Endothelial cell of umbilical vein (primary cell): Measurements from ENCODE around the gene CPT1A.
"Not testable (repeated sequence)": the region's sequence is repeated elsewhere in the genome, so short reads cannot be mapped to it uniquely, and the experiment has no call there.

Experiments used
- CTCF ChIP-seq, 2 donors: IDR thresholded peaks; 1 replicate in 1 of 2; 2 replicates in 1 of 2; pipeline ENCODE4 v1.5.1; 2011; ENCODE audit warnings: low read length in 2 of 2, mild to moderate bottlenecking in 2 of 2, moderate library complexity in 2 of 2, control low read depth in 1 of 2, inconsistent platforms in 1 of 2, low read depth in 1 of 2; ENCODE audit not compliant: insufficient read depth in 1 of 2; ENCODE audit errors: extremely low read depth in 1 of 2
- EZH2 ChIP-seq: IDR thresholded peaks from 2 replicates; pipeline ENCODE4 v1.6.1; 2012; ENCODE audit warnings: borderline replicate concordance, low read depth, mild to moderate bottlenecking, moderate library complexity, low read length, inconsistent platforms; ENCODE audit not compliant: severe bottlenecking
- FOS ChIP-seq: IDR thresholded peaks from 2 replicates; pipeline ENCODE4 v1.6.1; 2011; ENCODE audit warnings: mild to moderate bottlenecking, low read length, moderate library complexity, borderline replicate concordance; ENCODE audit not compliant: insufficient read depth
- JUN ChIP-seq: IDR thresholded peaks from 2 replicates; pipeline ENCODE4 v1.6.1; 2011; ENCODE audit warnings: borderline replicate concordance, low read depth; ENCODE audit not compliant: insufficient read length, insufficient read depth
- MAX ChIP-seq: IDR thresholded peaks from 2 replicates; pipeline ENCODE4 v1.6.1; 2011; ENCODE audit not compliant: insufficient read depth, insufficient read length
- MYC ChIP-seq: IDR thresholded peaks from one replicate; pipeline ENCODE4 v1.6.1; 2011; ENCODE audit warnings: mild to moderate bottlenecking, low read depth, low read length
- POLR2A ChIP-seq: IDR thresholded peaks from 2 replicates; pipeline ENCODE4 v1.6.1; 2012; ENCODE audit warnings: low read depth, mild to moderate bottlenecking, control low read depth, low read length
- POLR2AphosphoS5 ChIP-seq: IDR thresholded peaks from 2 replicates; pipeline ENCODE4 v1.6.1; 2012; ENCODE audit warnings: low read depth, mild to moderate bottlenecking, control low read depth, low read length, moderate library complexity; ENCODE audit not compliant: insufficient read depth

- not testable (repeated sequence) for TF ChIP-seq CTCF (IDR thresholded peaks at IDR 0.05; ENCODE audit: extremely low read depth in 1 of 2, insufficient read depth in 1 of 2, low read depth in 1 of 2, low read length in 2 of 2); MAX; EZH2; JUN; POLR2AphosphoS5; POLR2A; MYC; FOS
Observed at GRCh38 chr11:68884827-68885226, 43.1 kb upstream of the CPT1A start.
